ENCODE measurements around the gene BTBD17.

Gene BTBD17

DNA sequence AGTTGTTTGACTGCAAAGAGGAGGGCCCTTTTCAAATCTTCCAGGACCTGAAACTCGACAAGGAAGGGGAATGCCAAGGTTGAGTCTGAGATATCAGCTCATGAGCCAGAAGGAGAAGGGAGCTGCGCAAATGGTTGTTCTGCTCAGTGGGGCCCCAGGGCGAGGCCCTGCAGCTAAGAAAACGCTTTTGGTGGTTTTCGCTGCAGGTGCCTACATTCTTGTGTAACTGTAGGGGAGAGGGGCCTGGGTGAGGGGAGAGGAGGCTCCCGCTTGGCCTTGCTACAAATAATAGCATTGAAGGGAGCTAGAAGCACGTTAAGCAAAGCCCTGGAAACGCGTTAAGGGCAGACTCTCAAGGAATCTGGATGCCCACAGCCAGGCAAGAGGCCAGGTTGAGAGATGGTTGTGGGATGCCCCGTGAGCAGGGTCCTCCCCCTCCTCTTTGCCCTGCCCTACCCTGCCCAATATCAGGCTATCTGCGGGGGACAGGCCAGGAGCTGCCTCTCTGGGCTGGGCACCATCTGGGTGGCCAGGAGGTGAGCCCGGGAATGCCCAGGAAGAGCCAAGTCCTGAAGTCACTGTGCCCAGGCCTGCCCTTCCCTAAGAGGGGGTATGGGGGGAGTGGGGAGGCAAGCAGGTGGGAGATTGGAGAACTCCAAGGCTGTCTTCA lies 27.6 kb upstream of the BTBD17 start:
- in situ Hi-C loops (cut with MboI; ENCODE audit: low sequenced_read_pairs): no loop called here

DNA sequence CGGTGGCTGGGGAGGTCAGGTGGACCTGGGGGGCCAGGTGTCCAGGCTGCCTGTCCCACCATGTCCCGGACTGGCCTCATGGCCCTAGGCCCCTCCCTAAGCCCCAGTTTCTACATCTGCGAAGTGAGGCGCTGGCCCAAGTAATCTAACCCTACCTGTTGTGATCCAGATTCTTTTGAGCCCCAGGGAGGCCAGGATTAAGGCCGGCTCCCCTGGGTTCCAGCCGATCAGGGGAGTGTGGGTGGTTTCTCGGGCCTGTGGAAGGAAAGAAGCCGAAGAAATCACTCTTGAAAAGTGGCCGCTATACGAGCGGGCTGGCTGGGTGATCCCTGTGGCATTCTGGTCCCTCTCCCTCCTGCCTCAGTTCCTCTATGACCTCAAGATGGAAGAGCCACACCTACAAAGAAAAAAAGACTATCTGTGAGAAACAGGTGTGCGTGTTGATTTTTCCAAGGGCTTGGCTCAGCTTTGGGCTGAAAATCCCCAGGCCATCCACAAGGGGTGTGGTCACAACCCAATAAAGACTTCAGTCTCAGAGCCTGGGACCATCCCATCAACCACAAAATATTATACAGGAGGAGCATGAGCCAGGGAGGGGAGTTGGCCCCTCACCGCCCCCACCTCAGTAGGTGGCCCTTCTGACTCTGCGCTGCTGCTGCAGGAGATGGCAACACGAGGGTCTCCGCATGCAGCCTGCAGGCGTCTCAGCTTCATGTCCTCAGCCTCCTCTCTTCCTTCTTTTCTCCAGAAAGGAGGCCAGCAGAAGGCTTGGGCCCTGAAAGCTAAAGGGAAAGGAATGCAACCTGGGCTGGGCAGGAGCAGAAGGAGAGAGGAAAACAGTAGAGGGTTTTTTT lies 25.9 kb upstream of the BTBD17 start:
- in situ Hi-C loops (cut with MboI; ENCODE audit: low sequenced_read_pairs): no loop called here

- in situ Hi-C loops (cut with MboI; ENCODE audit: low sequenced_read_pairs): no loop called here
These were observed 24.7 kb upstream of the BTBD17 start for GRCh38 chr17:74386386-74386785.

- in situ Hi-C loops (cut with MboI; ENCODE audit: low sequenced_read_pairs): no loop called here
These were observed 23.5 kb upstream of the BTBD17 start for GRCh38 chr17:74385201-74385600.

DNA sequence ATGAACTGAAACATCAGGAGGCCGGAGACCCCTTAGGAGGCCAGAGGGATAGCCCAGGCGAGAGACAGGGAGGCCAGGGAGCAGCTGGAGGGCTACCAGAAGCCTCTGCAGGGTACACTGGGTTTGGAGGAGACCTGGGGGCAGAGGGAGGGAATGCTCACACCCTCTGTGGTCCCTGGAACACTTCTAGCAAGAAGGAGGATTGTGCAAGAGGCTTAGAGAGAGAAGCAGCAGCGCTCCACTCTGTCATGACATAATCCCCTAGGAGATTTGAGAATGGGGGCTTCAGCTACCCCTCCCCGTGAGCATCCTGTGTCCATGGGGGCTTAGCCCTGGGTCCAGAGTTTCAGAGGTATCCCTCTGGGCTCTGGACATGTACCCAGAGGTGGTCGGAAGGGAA lies 21.5 kb upstream of the BTBD17 start:
- in situ Hi-C loops (cut with MboI; ENCODE audit: low sequenced_read_pairs): no loop called here

GRCh38 chr17:74380959-74381808 lies 19.5 kb upstream of the BTBD17 start:
- in situ Hi-C loops (cut with MboI; ENCODE audit: low sequenced_read_pairs): no loop called here

DNA sequence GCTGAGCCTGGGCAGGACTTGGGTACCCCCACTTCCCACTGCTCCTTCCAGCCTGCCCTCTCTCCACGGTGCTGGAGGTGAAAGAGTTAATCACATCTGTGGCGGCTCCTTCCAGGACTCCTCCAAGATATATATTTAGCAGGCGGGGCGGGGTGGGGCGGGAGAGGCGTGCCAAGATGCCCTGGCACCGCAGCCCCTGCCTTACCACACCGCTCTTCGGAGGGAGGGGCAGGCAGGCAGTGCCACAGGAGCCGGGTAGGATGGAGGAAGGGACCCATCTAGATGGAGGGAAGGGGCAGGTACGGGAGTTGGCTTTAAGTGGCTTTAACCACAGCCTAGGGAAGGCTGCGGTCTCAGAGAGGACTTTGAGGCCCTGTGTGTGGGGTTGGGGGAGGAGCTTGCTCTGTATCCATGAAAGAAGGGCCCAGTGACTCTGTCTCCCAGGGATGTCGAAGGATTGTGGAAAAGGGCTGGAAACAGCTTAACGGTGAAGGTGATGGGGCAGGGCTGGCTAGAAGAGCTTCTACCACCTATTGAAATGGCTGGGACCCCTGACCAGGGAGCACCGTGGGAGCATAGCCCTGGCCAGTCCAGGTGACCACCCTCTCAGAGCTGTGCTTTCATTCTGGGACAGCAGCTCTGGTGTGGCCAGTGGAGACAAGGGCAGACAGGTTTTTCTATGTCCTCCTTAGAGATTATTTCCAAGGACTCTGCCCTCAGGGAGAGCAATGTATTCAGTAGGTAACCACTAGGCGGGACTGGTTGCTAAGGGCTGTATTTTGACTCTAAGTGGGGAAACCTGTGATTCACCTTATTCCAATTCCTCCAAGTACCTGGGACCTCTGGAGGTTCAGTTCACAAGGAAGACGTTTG lies 18.7 kb upstream of the BTBD17 start:
- in situ Hi-C loops (cut with MboI; ENCODE audit: low sequenced_read_pairs): no loop called here

GRCh38 chr17:74379495-74380085 lies 17.9 kb upstream of the BTBD17 start:
- in situ Hi-C loops (cut with MboI; ENCODE audit: low sequenced_read_pairs): no loop called here

- in situ Hi-C loops (cut with MboI; ENCODE audit: low sequenced_read_pairs): no loop called here
These were observed 13.2 kb upstream of the BTBD17 start for GRCh38 chr17:74374858-74375257.

GRCh38 chr17:74373838-74374606 lies 12.4 kb upstream of the BTBD17 start:
- in situ Hi-C loops (cut with MboI; ENCODE audit: low sequenced_read_pairs): no loop called here

- in situ Hi-C loops (cut with MboI; ENCODE audit: low sequenced_read_pairs): no loop called here
These were observed 10.8 kb upstream of the BTBD17 start for GRCh38 chr17:74372426-74372825.

DNA sequence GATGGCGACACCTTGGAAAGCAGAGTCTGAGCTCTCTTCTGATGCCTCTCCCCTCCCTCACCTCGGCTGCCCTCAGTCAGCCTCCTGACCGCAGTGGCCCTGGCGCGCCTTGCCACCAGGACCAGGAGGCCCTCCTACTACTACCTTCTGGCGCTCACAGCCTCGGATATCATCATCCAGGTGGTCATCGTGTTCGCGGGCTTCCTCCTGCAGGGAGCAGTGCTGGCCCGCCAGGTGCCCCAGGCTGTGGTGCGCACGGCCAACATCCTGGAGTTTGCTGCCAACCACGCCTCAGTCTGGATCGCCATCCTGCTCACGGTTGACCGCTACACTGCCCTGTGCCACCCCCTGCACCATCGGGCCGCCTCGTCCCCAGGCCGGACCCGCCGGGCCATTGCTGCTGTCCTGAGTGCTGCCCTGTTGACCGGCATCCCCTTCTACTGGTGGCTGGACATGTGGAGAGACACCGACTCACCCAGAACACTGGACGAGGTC lies 10.0 kb upstream of the BTBD17 start:
- in situ Hi-C loops (cut with MboI; ENCODE audit: low sequenced_read_pairs): no loop called here

DNA sequence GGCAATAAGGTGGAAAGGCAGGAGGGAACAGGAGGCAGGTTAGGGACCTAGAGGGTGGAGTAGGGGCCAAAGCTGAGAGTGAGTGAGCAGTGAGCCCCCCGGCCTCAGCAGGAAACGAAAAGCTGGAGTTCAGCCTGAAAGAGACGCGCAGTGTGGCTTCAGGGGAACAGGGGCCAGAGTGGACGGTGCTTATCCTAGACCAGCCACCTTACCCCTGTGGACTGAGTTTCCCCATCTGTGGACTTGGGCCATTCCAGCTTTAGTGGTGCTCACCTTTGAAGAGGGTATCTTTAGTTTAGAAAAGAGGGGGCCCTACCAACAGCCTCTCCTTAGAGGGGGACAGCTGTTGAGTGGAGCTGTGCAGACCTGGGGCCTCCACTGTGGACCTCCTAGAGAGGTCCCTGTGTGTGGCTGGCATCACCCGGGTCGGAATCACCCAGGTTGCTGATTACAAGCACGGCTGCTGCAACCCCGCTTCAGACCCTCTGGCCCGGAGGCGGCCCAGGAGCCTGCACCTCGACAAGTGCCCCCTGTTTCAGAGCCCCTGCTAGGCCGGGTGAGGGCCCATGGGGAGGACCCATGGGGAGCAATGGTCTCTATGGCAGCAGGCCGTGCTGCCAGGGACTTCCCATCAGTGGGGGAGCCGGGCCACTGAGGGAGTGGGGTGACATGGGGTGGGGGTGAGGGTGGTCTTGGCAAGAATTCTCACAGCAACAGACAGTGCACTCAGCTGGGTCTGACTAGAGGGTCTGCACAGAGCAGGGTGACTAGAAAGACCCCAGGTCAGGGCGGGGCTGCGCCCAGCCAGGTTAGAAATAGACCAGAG lies 8.2 kb upstream of the BTBD17 start:
- in situ Hi-C loops (cut with MboI; ENCODE audit: low sequenced_read_pairs): no loop called here

DNA sequence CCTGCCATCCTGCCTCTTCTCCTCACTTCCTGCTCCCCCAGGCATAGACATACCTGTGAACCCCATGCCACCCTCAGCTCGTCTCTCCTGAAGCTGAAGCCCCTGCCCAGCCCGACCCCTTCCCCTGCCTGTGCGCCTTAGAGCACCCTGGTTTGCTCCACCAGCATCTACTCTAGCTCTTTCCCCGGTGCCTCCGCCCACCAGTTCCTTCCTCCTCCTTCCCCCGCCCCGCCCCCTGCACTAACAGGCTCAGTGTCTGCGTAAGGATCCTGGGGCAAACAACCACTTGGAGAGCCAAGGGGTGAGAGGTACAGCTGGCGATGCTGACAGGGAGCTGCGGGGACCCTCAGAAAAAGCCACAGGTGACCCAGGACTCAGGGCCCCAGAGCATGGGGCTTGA lies 7.6 kb upstream of the BTBD17 start:
- in situ Hi-C loops (cut with MboI; ENCODE audit: low sequenced_read_pairs): no loop called here

DNA sequence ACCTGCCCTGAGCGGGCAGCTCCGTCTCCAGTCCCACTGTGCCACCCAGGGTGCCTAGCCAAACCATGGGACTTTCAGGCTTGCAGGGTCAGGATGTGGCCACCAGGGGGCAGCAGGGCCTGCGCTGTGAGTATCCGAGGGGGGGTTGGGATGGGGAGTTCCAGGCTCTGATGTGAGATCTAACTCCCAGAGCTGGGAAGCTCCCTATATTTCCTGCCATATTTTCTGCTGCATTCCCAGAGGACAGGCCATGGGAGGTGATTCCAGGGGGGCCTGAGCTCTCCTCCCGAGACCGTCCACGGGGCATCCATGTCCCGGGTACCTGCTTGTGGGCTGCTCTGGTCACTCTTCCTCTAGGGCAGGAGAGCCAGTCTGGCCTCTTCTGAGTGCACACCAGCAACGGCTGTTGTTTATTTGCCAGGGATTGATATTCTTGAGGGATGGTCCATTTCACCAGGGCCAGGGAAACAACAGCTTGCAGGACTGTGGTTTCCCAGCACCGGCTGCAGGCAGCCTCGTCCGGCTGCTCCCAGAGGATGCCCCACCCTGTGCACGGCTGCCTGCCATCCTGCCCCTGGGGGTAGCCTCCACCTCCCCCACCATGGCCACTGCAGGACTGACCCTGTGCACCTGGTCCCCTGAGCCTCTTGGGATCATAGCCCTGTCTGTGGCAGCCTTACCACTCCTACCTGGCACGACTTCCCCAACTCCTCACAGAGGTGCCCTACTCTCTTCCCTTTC lies 6.8 kb upstream of the BTBD17 start:
- in situ Hi-C loops (cut with MboI; ENCODE audit: low sequenced_read_pairs): no loop called here

DNA sequence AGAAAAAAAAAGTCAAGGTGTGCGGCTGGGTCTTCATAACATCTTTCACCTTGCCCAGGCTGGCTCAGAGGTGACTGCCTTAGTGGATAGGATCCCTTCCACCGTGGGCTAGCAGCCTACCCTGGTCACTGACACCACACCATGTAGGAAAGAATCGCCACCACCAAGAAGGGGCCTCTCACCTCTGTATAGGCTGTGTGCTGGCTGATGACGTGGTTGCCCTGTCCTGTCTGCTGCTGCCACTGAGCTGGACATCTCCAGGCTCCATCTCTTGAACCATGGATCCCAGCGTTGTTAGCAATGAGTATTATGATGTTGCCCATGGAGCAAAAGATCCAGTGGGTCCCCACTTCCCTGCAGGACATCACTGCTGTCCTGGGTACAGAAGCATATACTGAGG lies 5.5 kb upstream of the BTBD17 start, which contains the start of gene GPR142:
Gene GPR142, plus strand, starts transcription at position 301 of the 400 bp plus-strand sequence. CDS start 2,035 bp downstream, outside the sequence.
- in situ Hi-C loops (cut with MboI; ENCODE audit: low sequenced_read_pairs): no loop called here

- in situ Hi-C loops (cut with MboI; ENCODE audit: low sequenced_read_pairs): no loop called here
These were observed 1.3 kb upstream of the BTBD17 start for GRCh38 chr17:74362810-74363498.
